GM21825 (cell line): ENCODE data around the gene YOD1.

Experiments
- ATAC-seq: cut with Tn5 transposase; IDR thresholded peaks from one replicate; pipeline ENCODE4 v1.9.1; 2021; ENCODE audit warnings: mild to moderate bottlenecking, moderate library complexity; ENCODE audit not compliant: unreplicated experiment

The YOD1 gene

GRCh38 chr1:207028884-207029650 lies 21.9 kb downstream of the YOD1 start:
- no peak for ATAC-seq

DNA sequence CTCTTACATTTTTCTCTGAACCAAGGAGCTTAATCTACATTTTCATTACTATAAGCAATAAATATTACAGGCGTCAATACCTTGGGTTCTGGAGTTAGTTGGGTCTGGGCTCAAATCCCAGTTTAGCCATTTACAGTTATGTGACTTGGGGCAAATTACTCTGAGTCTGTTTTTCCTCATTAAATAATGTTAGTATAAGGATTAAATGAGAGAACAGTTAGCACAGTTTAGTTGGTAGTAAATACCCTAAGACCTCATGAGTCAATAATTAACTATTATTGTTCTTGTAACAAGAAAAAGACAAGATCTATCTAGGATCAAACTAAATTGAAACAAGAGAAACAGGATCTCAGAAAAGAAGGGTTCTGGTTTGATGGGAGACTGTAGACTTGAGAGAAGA lies 23.1 kb downstream of the YOD1 start:
- ATAC-seq = no peak

GRCh38 chr1:207027206-207027777 lies 23.7 kb downstream of the YOD1 start:
- no peak for ATAC-seq

GRCh38 chr1:207026104-207026534 lies 24.9 kb downstream of the YOD1 start:
- ATAC-seq = no peak

GRCh38 chr1:207025146-207025880 lies 25.7 kb downstream of the YOD1 start:
- ATAC-seq = no peak

GRCh38 chr1:207024202-207025145 lies 26.5 kb downstream of the YOD1 start:
- ATAC-seq = no peak

GRCh38 chr1:207022996-207023679 lies 27.9 kb downstream of the YOD1 start:
- no peak for ATAC-seq

- no peak for ATAC-seq
Measured at GRCh38 chr1:207021876-207022596, 29.0 kb downstream of the YOD1 start.

- no peak for ATAC-seq
Measured at GRCh38 chr1:207021139-207021861, 29.7 kb downstream of the YOD1 start.

GRCh38 chr1:207020709-207021107 lies 30.3 kb downstream of the YOD1 start:
- no peak for ATAC-seq

DNA sequence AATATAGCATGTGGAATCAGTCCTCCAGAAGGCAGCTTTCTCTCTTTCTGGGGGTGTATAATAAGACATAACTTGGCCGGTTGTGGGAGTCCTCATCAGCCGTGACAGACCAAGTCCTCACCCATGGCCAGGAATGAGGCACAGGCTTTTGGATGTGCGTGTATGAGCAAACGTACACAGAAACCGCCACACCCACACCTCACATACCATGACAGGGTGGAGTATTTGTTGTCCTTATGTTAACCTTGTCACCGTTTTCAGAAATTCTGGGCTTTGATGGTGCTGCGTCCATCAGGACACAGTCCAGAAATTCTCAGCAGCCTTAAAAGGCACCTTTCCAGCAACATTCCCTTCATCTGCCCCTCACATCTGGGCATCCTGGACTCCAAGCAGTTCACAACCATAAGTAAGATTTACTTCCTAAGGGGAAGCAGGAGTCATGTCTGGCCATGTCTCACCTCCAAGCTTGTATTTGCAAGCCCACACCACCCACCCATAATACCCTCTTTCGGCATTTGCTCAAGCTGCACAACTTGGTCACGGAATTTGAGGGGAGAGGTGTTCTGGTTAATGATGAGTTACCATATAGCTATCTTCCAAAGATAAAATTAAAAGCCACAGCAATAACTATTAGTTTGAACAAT lies 30.8 kb downstream of the YOD1 start:
- no peak for ATAC-seq

DNA sequence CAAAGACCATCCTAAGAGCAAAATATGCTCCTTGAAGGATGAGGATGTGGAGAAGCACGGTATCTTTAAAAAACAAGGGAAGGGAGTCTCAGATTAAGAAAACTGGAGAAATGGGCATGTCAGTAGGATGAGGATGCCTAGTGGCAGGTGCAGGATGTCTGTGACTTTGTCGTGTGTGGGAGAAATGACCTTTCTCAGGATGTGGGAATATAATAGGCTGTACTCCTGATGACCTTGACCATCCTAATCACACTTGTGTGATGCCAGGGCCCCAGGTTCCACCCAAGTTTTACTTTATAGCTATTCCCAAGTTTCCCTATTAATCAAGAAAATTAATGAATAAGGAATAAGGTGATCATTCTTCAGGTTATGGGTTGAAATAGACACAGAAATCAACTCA lies 31.3 kb downstream of the YOD1 start:
- ATAC-seq = no peak

DNA sequence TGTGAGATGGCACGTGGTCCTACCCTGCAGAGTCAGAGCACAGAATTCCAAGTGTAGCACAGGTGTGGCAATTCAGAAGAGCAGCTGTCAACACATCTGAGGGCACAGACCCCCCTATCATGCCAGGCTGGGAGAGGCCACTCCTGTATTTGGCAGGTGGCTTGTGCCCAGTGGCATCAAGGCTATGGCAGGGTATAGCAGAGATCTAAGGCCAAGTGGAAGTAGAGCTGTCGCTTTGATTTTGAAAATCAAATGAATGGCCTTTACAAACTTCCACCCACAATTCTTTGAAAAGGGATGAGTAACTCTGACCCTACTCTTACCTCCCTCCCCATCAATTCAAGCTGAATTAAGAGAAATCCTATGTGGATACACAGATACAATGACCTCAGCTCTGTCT lies 31.8 kb downstream of the YOD1 start:
- ATAC-seq = no peak

DNA sequence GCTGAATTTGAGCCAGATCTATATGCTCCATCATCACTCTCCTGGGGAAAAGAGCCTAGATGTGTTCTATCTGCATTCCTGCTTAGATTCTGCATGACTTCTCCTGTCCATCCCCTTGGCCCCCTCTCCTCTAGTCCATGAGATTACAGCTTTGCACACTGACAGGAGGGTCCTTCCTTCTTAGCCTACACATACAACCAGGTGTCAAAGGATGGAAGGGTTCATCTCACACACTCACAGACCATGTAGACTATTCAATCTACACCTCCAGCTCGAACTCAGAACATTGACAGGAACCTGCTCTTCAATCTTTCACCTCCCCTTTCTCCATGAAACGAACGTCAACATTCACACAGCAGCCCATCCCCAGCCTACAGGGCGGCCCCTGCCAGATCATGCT lies 32.3 kb downstream of the YOD1 start:
- ATAC-seq = no peak

- ATAC-seq = no peak
Measured at GRCh38 chr1:207017615-207018559, 33.1 kb downstream of the YOD1 start.

DNA sequence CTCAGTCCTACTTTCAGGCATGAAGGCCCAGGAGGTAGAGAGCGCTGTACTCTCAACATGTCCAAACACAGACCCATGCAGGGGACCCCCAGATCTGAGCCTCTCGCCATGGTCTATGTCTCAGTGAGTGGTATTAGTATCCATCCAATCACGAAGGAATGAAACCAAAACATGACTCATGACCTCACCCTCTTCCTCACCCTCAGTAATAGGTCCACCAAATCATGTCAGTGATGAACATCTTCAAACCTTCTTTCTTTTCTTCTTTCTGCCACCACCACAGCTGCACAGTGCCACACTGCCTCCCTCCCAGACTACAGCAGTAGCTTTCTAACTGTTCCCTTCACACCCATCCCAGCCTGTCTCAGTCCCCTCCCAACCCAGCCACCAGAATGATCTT lies 35.2 kb downstream of the YOD1 start:
- no peak for ATAC-seq

- no peak for ATAC-seq
Measured at GRCh38 chr1:207014728-207015127, 36.3 kb downstream of the YOD1 start.
